Measurements from ENCODE around the gene SMAD9. TPM values are rescaled to one million over a fixed set of nuclear protein-coding genes. Genes with fewer than 3 reads are reported as not detected.

Gene SMAD9
- total and polyA plus RNA-seq, 2 of the 4 experiments (the other 2 are of a cell fraction): 3.2 to 4.8 TPM

- no peak overlapping the region for H2AK5ac ChIP-seq (ENCODE audit: low read depth, low read length)
- TF ChIP-seq CEBPB (IDR thresholded peaks at IDR 0.05; ENCODE audit: low read depth, low read length) (no peak), CHD1 (IDR thresholded peaks at IDR 0.05; ENCODE audit: low read depth, low read length) (no peak), POLR2A (IDR thresholded peaks at IDR 0.05; ENCODE audit: low read depth, low read length) (no peak), RFX5 (IDR thresholded peaks at IDR 0.05; ENCODE audit: low read depth, low read length) (no peak)
- H2BK20ac ChIP-seq (ENCODE audit: low read depth, low read length): no peak overlapping the region
- H3K9me1 ChIP-seq (ENCODE audit: insufficient read depth, low read length): peaks cover 3% of the 10 kb centered on the region; the same call in 1 of the 2 replicates
- no peak overlapping the region for H4K91ac ChIP-seq (ENCODE audit: insufficient read depth, low read depth, low read length)
- intact Hi-C loops (cut with micrococcal nuclease): no loop called here
- H3K4me3 ChIP-seq (ENCODE audit: insufficient read depth, low read depth, low read length): no peak overlapping the region
- no TSS peak for BruUV-seq (replicated peaks)
- H3K14ac ChIP-seq (replicated peaks; ENCODE audit: low read depth, low read length): peak overlapping the region; percentile 70; the same call in 1 of the 2 replicates
- ATAC-seq (ENCODE audit: low read depth) (peak; percentile 64), DNase-seq (no peak)
- H4K5ac ChIP-seq (ENCODE audit: low read depth, low read length): no peak overlapping the region
- ChIA-PET CTCF (no interaction called here), POLR2A (ENCODE audit: unreplicated experiment) (no interaction called here)
- 0 out of 2 replicates have a peak overlapping the region, but pooled peaks have one; percentile 57 for H3K18ac ChIP-seq (ENCODE audit: low read depth, low read length)
- no peaks in the 10 kb centered on the region for H3K9me3 ChIP-seq (ENCODE audit: control insufficient read depth, insufficient read depth, low read length)
- H3K27ac ChIP-seq (ENCODE audit: insufficient read depth, low read length): no peak overlapping the region
- H3K4me1 ChIP-seq (ENCODE audit: control insufficient read depth, insufficient read depth, low read length): peaks cover 2% of the 10 kb centered on the region; the same call in 1 of the 2 replicates
- H4K20me1 ChIP-seq (ENCODE audit: insufficient read depth, low read length): no peaks in the 10 kb centered on the region
- in situ Hi-C loops (cut with MboI; ENCODE audit: low sequenced_read_pairs): no loop called here
- no peaks in the 10 kb centered on the region for H3K27me3 ChIP-seq (ENCODE audit: control insufficient read depth, insufficient read depth, low read length)
- H2AFZ ChIP-seq (replicated peaks; ENCODE audit: low read length, poor library complexity): no peak overlapping the region
- H3K4me2 ChIP-seq (ENCODE audit: low read depth, low read length): peak overlapping the region; percentile 73
- H4K8ac ChIP-seq (ENCODE audit: low read depth in 2 of 2, low read length in 2 of 2): peak overlapping the region in 1 of 2 experiments; percentile 36; a peak in 2 of 4 replicates
- H3K56ac ChIP-seq (ENCODE audit: extremely low read depth, insufficient read depth, low read length): no peak overlapping the region
- H2BK120ac ChIP-seq (ENCODE audit: low read depth, low read length): no peak overlapping the region
- peaks cover 25% of the 10 kb centered on the region for H3K36me3 ChIP-seq (ENCODE audit: control insufficient read depth, insufficient read depth, low read length)
- H2AK9ac ChIP-seq (replicated peaks; ENCODE audit: low read depth, low read length, poor library complexity): no peak overlapping the region
- H3K4ac ChIP-seq (ENCODE audit: low read depth, low read length): no peak overlapping the region
- H3K79me1 ChIP-seq (ENCODE audit: low read depth in 1 of 2, low read length in 2 of 2): peaks cover 0 to 5% of the 10 kb centered on the region in 2 experiments; a peak in 3 of 4 replicates
- H2BK15ac ChIP-seq (ENCODE audit: low read depth, low read length): no peak overlapping the region
- no peak overlapping the region for H3K23ac ChIP-seq (ENCODE audit: low read depth, low read length)
- WGBS, 2 experiments (ENCODE audit: extremely low coverage in 2 of 2, insufficient read length in 1 of 2): 57% methylated on average over 1 of the region's 4 CpGs; no CpG with 5 or more reads in 1 of the 2 experiments
- H3K9ac ChIP-seq (ENCODE audit: low read depth, low read length): no peak overlapping the region
- dilution Hi-C loops (cut with HindIII; ENCODE audit: low sequenced_read_pairs, unreplicated experiment): no loop called here
- no peak overlapping the region for H2BK5ac ChIP-seq (ENCODE audit: low read depth, low read length, poor library complexity, severe bottlenecking)
These were observed 44.1 kb downstream of the SMAD9 start for GRCh38 chr13:36875961-36876360.
